HG03159 (cell line): Measurements from ENCODE around the gene ADD1.
A peak's percentile ranks its signal among the peaks of the same experiment; 100 is the strongest.
"Not testable (repeated sequence)": the region's sequence is repeated elsewhere in the genome, so short reads cannot be mapped to it uniquely, and the experiment has no call there.

Experiments used
- ATAC-seq: cut with Tn5 transposase; IDR thresholded peaks from one replicate; pipeline ENCODE4 v1.9.1; 2021; ENCODE audit warnings: mild to moderate bottlenecking, moderate library complexity; ENCODE audit not compliant: unreplicated experiment

ADD1 gene

GRCh38 chr4:2931512-2932301, 88.1 kb downstream of the ADD1 start:
- no peak for ATAC-seq

GRCh38 chr4:2932321-2932950, 88.8 kb downstream of the ADD1 start:
- ATAC-seq = no peak

- ATAC-seq = no peak
Observed at GRCh38 chr4:2932951-2933565, 89.4 kb downstream of the ADD1 start.

DNA sequence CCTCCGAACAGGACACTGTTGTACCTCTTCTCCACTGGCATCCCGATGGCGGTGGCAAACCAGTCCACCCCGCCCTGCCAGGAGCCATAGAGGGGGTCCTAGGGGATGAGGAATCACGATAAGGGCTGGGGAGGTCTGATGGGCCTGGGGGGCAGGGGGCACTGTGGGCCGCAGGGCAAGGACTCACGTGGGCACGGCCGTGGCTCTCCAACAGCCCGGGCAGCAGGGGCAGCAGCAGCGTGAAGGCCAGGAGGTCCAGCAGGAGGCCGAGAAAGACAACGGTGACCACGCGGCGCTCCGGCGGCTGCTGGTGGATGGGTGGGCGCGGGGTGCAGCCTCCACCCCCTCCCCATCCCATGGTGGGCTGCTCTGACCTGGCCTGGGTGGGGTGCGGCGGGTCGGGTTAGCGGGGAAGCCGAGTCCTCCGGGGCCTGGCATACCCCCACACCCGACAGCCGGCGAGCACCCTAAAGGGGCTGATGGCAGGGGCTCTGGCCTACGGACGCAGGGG, 90.0 kb downstream of the ADD1 start:
- ATAC-seq = no peak

- no peak for ATAC-seq
Observed at GRCh38 chr4:2934077-2934812, 90.6 kb downstream of the ADD1 start.

DNA sequence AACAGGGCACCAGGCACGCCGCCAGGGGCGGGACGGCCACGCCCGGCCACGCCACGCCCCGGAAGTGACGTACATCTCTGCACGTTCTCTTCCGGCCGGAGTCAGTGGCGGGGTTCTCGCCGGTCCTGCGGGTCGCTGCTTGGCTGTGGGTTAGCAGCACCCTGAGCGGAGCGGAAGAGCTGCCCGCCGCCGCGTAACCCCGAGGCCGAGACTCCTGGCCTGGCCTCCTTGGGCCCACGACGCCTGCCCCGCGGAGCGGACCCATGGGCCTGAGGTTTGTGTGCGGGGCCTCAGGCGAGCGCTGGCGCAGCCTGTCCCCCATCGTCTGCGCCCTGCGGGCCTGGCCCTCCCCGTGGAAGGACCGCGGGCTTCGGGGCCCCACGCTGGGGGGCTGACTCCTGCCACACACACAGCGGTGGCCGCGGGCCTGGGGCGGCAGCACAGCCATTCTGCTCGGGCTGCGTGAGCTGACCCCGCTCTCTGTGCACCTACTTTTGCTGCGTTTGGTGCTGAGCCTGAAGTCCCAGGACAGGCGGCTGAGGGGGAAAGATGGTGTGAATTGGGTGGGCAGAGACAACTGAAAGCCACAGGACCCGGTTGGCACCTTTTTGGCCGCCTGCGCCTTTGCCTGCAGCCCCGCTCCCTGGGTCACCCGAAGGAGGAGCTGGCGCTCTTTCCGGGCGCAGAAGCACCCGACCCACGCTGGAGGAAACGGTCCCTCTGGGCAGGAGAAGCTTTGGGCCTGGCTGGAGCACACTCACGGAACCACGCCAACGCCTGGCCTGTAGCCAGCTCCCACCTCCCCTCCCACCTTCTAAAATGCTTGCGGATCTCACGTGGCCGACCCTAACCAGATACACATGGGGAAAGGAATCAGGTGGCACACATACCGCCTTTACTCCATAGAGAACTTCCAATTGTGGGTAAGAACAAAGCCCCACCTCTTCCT, 91.4 kb downstream of the ADD1 start:
- ATAC-seq = peak; percentile 56

GRCh38 chr4:2935762-2936743, 92.4 kb downstream of the ADD1 start:
- ATAC-seq = no peak

DNA sequence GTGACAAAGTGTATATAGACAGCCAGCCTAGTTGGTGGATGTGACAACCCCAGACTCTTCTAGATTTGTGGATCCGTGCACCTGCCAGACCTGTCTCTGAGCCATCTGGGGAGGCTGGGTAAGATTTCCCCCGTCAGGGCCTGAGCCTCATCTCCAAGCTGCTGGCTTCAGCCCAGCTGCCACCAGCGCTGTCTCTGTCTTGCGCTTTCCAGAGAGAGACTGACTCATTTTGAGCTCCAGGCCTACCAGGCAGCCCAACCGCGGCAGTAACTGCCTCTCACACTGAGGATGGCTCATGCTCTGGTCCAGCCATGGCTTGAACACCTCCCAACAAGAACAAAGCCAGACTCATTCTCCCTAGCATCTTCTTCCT, 93.1 kb downstream of the ADD1 start:
- no peak for ATAC-seq

DNA sequence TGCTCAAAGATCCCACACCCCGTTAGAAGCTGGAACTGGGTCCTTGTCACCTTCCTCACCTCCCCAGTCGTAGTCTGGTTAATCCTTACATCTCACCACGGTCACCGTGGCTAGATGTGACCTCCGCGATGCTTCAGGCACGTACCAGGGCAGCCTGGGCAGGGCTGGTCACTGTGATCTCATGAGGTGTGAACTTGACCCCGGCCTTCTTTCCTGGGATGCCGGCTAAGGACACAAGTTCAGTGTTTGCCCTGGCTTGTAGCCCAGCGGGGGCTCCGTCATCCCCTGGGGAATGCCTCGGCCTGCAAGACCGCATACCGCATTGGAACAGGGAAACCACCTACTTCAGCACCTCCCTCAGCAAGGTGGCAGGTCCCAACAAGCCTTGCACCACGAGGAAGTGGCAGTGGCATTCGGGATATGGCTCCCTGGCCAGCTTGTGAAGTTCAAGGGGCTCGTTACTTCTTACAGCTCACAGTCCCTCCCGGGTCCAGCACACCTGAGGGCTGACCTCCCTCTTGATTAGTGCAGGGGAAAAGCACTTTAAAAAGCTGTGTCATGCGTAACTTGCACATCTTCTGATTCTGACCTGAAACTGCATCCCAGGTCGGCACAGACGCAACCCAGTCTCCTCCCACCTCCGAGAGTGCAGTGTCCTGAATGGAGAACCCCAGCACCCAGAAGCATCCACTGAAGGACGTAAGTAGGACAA, 93.7 kb downstream of the ADD1 start:
- ATAC-seq = no peak

GRCh38 chr4:2937986-2938385, 94.3 kb downstream of the ADD1 start:
- no peak for ATAC-seq

- not testable (repeated sequence) for ATAC-seq
Observed at GRCh38 chr4:2938411-2938810, 94.8 kb downstream of the ADD1 start.

- no peak for ATAC-seq
Observed at GRCh38 chr4:2938906-2939305, 95.3 kb downstream of the ADD1 start.

DNA sequence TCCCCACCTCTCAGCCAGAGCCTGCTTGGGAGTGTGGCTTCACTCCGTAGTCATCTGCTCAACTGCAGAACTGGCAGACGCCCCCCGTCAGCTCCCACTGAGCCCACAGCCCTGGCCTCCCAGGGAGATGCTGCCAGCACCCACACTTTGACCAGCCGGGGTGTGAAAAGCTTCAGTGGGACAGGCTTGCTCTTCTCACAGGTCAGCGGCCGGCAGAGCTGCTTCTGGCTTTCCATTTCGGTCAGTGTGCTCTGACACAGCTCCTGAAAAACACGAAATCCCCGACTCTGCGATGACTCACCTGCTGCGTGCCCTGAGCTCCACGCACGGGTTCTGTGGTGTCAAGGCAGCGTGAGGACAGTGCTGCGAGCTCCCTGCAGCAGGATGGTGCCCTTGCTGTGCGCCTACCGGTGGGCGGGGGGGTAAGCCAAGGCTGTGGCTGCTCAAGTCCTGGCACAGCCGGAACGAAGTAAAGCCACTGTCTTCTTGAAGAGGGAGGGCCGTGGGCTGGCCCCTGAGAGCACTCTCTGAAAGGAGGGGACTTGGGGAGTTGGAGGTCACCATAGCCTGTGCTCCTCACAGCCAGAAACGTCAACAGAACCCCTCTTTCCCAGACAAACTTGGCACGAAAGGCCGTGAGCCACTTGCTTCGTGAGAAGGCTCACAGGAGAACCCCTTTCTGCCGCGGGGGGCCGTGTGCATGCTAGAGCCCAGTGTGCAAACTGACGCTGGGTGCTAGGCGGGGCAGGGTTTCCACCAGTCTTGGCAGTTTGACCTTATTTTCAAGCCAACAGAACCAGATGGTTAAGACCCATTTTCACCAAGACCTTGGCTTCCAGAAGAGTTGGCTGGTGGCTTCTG, 96.0 kb downstream of the ADD1 start:
- no peak for ATAC-seq

GRCh38 chr4:2940267-2941137, 96.9 kb downstream of the ADD1 start:
- no peak for ATAC-seq

DNA sequence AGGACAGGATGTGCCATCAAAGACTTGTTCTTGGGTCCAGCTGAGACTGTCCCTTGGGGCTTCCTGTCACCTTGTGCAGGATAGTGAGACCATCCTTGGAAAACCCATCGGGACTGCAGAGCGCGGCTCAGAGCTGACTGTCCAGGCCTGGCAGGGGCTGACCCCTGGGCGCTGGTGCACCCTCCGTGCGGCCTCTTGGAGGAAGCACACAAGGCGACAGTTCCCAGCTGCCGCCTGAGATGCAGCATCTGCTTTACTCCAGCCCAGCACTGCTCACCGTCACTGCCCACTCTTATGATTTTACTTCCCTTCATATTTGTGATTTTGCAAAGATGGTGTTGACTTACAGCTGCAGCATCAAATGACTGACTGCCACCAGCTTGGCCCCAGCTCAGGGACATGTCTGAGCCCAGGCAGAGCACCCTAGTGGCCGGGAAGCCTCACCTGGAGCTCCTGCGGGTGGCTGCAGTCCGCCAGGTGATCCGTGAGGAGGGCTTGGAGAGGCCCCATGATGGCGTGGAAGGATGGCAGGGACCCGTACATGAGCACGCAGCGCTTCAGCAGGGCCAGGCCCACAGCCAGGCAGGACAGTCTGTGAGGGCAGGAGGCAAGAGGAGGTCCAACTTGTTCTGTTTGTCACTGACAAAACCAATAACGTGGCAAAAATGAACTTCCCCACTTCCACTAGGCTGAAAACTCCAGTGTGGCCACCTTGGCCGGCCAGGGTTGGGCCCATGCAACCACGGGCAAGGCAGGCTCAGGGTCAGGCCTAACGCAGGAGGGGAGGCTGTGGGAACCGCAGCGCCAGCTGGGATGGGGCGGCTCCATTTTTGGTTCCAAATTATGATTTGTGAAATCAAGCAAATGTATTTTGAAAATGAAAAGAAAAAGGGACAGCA, 97.7 kb downstream of the ADD1 start:
- no peak for ATAC-seq
